K562 (cell line): ENCODE results near the gene SCN8A. TPM values are rescaled to one million over a fixed set of nuclear protein-coding genes. Genes with fewer than 3 reads are reported as not detected.

Experiments
- ATAC-seq: fragments of 200-7000 bp; cut with Tn5 transposase; 3 replicates; pipeline ENCODE4 v1.9.1; 2020; ENCODE audit warnings: moderate library complexity
- BruUV-seq: library from RNA; stranded (reverse); fragments of 400-500 nt; replicated peaks from 2 replicates; lab custom pipeline; 2021; lab: Mats Ljungman, UMichigan
- CTCF ChIA-PET: fragments of 300-600 bp; formaldehyde crosslinking; extraction: SDS; loops from one replicate; lab custom pipeline; 2021; ENCODE audit warnings: low intra/inter-chr PET ratio; lab: Yijun Ruan, JAX
- POLR2A ChIA-PET: fragments of 300-600, 350-650 bp; sonication (Branson Sonifier 250); formaldehyde crosslinking; extraction: SDS; loops from one replicate; lab custom pipeline; 2021; ENCODE audit warnings: antibody characterized with exemption, inconsistent platforms; lab: Yijun Ruan, JAX
- DNase-seq, 4 experiments: peaks; one replicate each; pipeline versions ENCODE4 v3.0.0 to v3.0.0-alpha.2; 2011 to 2018; ENCODE audit warnings: low spot score in 3 of 4, mixed read lengths in 3 of 4; ENCODE audit errors: extremely low read depth in 1 of 4
- FAIRE-seq: peaks from 2 replicates; lab custom pipeline; 2011; peaks lifted over from hg19 to GRCh38; lab: Jason Lieb, UNC
- H2AFZ ChIP-seq: 2 replicates; pipeline ENCODE4 v1.6.0; 2011; ENCODE audit warnings: low read depth, low read length, control low read depth, inconsistent platforms
- H3K27ac ChIP-seq: fragments of 200-600 bp; 3 replicates; pipeline ENCODE4 v1.8.0; 2011; ENCODE audit warnings: low read depth, mild to moderate bottlenecking, control low read depth, inconsistent platforms, low read length, moderate library complexity, mixed read lengths; ENCODE audit errors: extremely low read depth
- H3K27me3 ChIP-seq, 2 experiments: fragments of 300-600 bp in 1 of 2; 2 replicates in 1 of 2; 3 replicates in 1 of 2; pipeline versions ENCODE4 v1.6.0 to v1.8.0; 2011; ENCODE audit warnings: inconsistent platforms in 2 of 2, low read length in 2 of 2, mild to moderate bottlenecking in 1 of 2, mixed read lengths in 1 of 2, moderate library complexity in 1 of 2; ENCODE audit not compliant: control insufficient read depth in 2 of 2, insufficient read depth in 2 of 2
- H3K36me3 ChIP-seq: fragments of 300-600 bp; 3 replicates; pipeline ENCODE4 v1.8.0; 2011; ENCODE audit warnings: mild to moderate bottlenecking, low read length, inconsistent platforms; ENCODE audit not compliant: control insufficient read depth, insufficient read depth
- H3K4me1 ChIP-seq, 2 experiments: fragments of 200-600 bp in 1 of 2; replicated peaks in 1 of 2; 2 replicates in 1 of 2; 3 replicates in 1 of 2; pipeline versions ENCODE4 v1.5.1 to v1.8.0; 2011; ENCODE audit warnings: inconsistent platforms in 2 of 2, low read length in 2 of 2, mild to moderate bottlenecking in 1 of 2, mixed read lengths in 1 of 2, moderate library complexity in 1 of 2; ENCODE audit not compliant: control insufficient read depth in 2 of 2, insufficient read depth in 2 of 2
- H3K4me2 ChIP-seq: 2 replicates; pipeline ENCODE4 v1.6.1; 2011; ENCODE audit warnings: low read length, control low read depth, inconsistent platforms, mixed read lengths; ENCODE audit not compliant: insufficient read depth
- H3K4me3 ChIP-seq: fragments of 200-600 bp; sonication (generic), shearing (Covaris generic); 2 replicates; pipeline ENCODE4 v1.5.1; 2016; ENCODE audit warnings: control low read depth, inconsistent platforms
- H3K79me2 ChIP-seq: fragments of 200-600 bp; 3 replicates; pipeline ENCODE4 v1.8.0; 2011; ENCODE audit warnings: low read length, inconsistent platforms; ENCODE audit not compliant: control insufficient read depth, insufficient read depth
- H3K9ac ChIP-seq, 2 experiments: 2 replicates each; pipeline versions ENCODE4 v1.6.0 to v1.6.1; 2011; ENCODE audit warnings: low read depth in 2 of 2, low read length in 2 of 2, control low read depth in 1 of 2, inconsistent platforms in 1 of 2, mild to moderate bottlenecking in 1 of 2, mixed read lengths in 1 of 2; ENCODE audit not compliant: insufficient read depth in 1 of 2
- H3K9me1 ChIP-seq: one replicate; pipeline ENCODE4 v1.6.0; 2011; ENCODE audit warnings: inconsistent platforms, mild to moderate bottlenecking, low read length, moderate library complexity; ENCODE audit not compliant: control insufficient read depth, insufficient read depth
- H3K9me3 ChIP-seq: replicated peaks from 2 replicates; pipeline ENCODE4 v1.5.1; 2011; ENCODE audit warnings: low read depth, low read length, inconsistent platforms; ENCODE audit not compliant: control insufficient read depth, insufficient read depth
- H4K20me1 ChIP-seq: replicated peaks from 2 replicates; pipeline ENCODE4 v1.6.1; 2011; ENCODE audit warnings: low read length, inconsistent platforms, mixed read lengths; ENCODE audit not compliant: control insufficient read depth, insufficient read depth
- BRF1 ChIP-seq: IDR thresholded peaks from 3 replicates; pipeline ENCODE4 v1.6.1; 2011; ENCODE audit warnings: borderline replicate concordance, mild to moderate bottlenecking; ENCODE audit not compliant: insufficient read length; ENCODE audit errors: extremely low read depth
- CHD1 ChIP-seq: fragments of 200-600 bp; sonication (generic); IDR thresholded peaks from one replicate; pipeline ENCODE4 v1.6.1; 2012; ENCODE audit warnings: mild to moderate bottlenecking, moderate library complexity, low read length, inconsistent platforms
- FUS ChIP-seq: fragments of 200-400 bp; formaldehyde crosslinking; optimal IDR thresholded peaks from 2 replicates; pipeline ENCODE3; 2017; ENCODE audit warnings: low read depth, low read length
- KLF13 ChIP-seq: fragments of 450-650 bp; IDR thresholded peaks from 2 replicates; pipeline ENCODE4 v1.6.1; 2016; ENCODE audit warnings: missing genetic modification characterization, low read depth, mild to moderate bottlenecking, missing compliant biosample characterization, moderate library complexity, borderline replicate concordance
- LEF1 ChIP-seq: fragments of 450-650 bp; IDR thresholded peaks from 2 replicates; pipeline ENCODE4 v1.6.1; 2016; ENCODE audit warnings: mild to moderate bottlenecking
- POLR2AphosphoS5 ChIP-seq: IDR thresholded peaks from 2 replicates; pipeline ENCODE4 v1.6.1; 2011; ENCODE audit warnings: mild to moderate bottlenecking, low read depth, low read length, moderate library complexity; ENCODE audit not compliant: control insufficient read depth, insufficient read depth
- RBM25 ChIP-seq: fragments of 200-400 bp; formaldehyde crosslinking; IDR thresholded peaks from 2 replicates; pipeline ENCODE4 v1.6.1; 2018; ENCODE audit warnings: low read length, low read depth, moderate library complexity; ENCODE audit not compliant: severe bottlenecking
- SREBF2 ChIP-seq: sonication (generic); formaldehyde crosslinking; IDR thresholded peaks from 2 replicates; pipeline ENCODE4 v1.4.0; 2020; ENCODE audit warnings: mild to moderate bottlenecking, missing genetic modification reagents
- TCF15 ChIP-seq: fragments of 250-450 bp; sonication (Bioruptor Pico); IDR thresholded peaks from 2 replicates; pipeline ENCODE4 v1.8.0; 2022; ENCODE audit warnings: moderate library complexity, mild to moderate bottlenecking, inconsistent platforms
- ZFP91 ChIP-seq: sonication (generic); formaldehyde crosslinking; IDR thresholded peaks from 2 replicates; pipeline ENCODE4 v1.8.0; 2022; ENCODE audit warnings: mild to moderate bottlenecking, missing genetic modification reagents
- ZNF586 ChIP-seq: fragments of 450-650 bp; formaldehyde crosslinking; conservative IDR thresholded peaks from 2 replicates; pipeline ENCODE4 v1.4.0; 2020; ENCODE audit warnings: mild to moderate bottlenecking, moderate library complexity
- ZNF79 ChIP-seq: fragments of 250-450 bp; sonication (Bioruptor Pico); IDR thresholded peaks from 2 replicates; pipeline ENCODE4 v1.4.0; 2020; ENCODE audit warnings: low read depth, mild to moderate bottlenecking, moderate library complexity
- WGBS: fragments of 100-300 bp; shearing (Covaris generic); methylation state at CpG from one replicate; pipeline ENCODE4 v1.1.6; 2016; ENCODE audit warnings: low coverage, mixed read lengths; ENCODE audit not compliant: insufficient coverage; ENCODE audit errors: missing lambda C conversion rate; 5-methylcytosine and 5-hydroxymethylcytosine counted together
- in situ Hi-C: fragments of 300-500 bp; cut with MboI; formaldehyde crosslinking; loops from 4 replicates; pipeline ENCODE4 v1.15.0; 2018; ENCODE audit warnings: inconsistent platforms, mixed read lengths
- intact Hi-C: fragments of 100-400 bp; cut with micrococcal nuclease; formaldehyde crosslinking; loops from 2 replicates; pipeline ENCODE4 v1.14.2; 2022
- polyA plus RNA-seq, 8 experiments: library from polyadenylated mRNA; depleted of rRNA in 4 of 8; stranded (reverse) in 5 of 8; unstranded in 3 of 8; fragments of >200 nt; fragmentation: Nextera tagmentation in 2 of 8; fragmentation: Illumina TruSeq in 1 of 8; extraction: Ambion mirVana in 2 of 8; extraction: Trizol in 1 of 8; gene quantifications; 2 replicates each; pipeline versions ENCODE4 v1.2.1 to v1.2.3, GENCODE V29; 2011 to 2014; ENCODE audit warnings: inconsistent platforms in 1 of 8, missing spikeins in 1 of 8
- total RNA-seq, 7 experiments: library from RNA; depleted of rRNA in 6 of 7; stranded (reverse); fragments of >200 nt in 6 of 7; fragmentation: Illumina TruSeq in 2 of 7; extraction: Trizol in 2 of 7; gene quantifications; 2 replicates each; pipeline versions ENCODE4 v1.2.1 to v1.2.3, GENCODE V29; 2011 to 2021; ENCODE audit warnings: low replicate concordance in 1 of 7

Gene SCN8A
- total and polyA plus RNA-seq, 9 of the 15 experiments (the other 6 are each of a cell fraction or from before 2014, with no cell fraction given), result 0.03 to 0.29 (median 0.15) TPM; not detected in 1

- Histone ChIP-seq H3K4me3 (no peak overlapping the region), H4K20me1 (no peaks in the 10 kb centered on the region), H3K9ac (no peak overlapping the region), H3K36me3 (no peaks in the 10 kb centered on the region), H3K79me2 (no peaks in the 10 kb centered on the region), H3K9me1 (no peaks in the 10 kb centered on the region), H3K27me3 (peaks cover 5 to 6% of the 10 kb centered on the region in 2 experiments; a peak in 3 of 5 replicates), H2AFZ (no peak overlapping the region), H3K9me3 (no peaks in the 10 kb centered on the region), H3K27ac (no peak overlapping the region), H3K4me2 (no peak overlapping the region), H3K4me1 (no peaks in the 10 kb centered on the region)
- WGBS, result 0% methylated on average over 1 of the region's 1 CpG
- DNase-seq (no peak), FAIRE-seq (no peak), ATAC-seq (no peak)
- in situ Hi-C loops, result no loop called here
- BruUV-seq, result no TSS peak
- CTCF ChIA-PET, result no interaction called here
- intact Hi-C loops, result no loop called here
- POLR2A ChIA-PET, result interaction anchor here (1.0 to 1.1 kb wide), 2 partner anchors 9 to 254 kb away, joined by 3 to 4 read pairs; no protein-coding TSS in a partner anchor
- TF ChIP-seq RBM25 (no peak), LEF1 (no peak), ZFP91 (CRISPR knock-in tag) (no peak), CHD1 (no peak), ZNF79 (no peak), ZNF586 (CRISPR knock-in tag) (no peak), TCF15 (CRISPR knock-in tag) (no peak), POLR2AphosphoS5 (no peak), KLF13 (no peak), SREBF2 (no peak), BRF1 (no peak), FUS (no peak)
These were observed 111.6 kb downstream of the SCN8A start for GRCh38 chr12:51702587-51702986.
